Testis (tissue), 3 donors: ENCODE data around the gene DPPA2. TPM values are rescaled to one million over a fixed set of nuclear protein-coding genes. Genes with fewer than 3 reads are reported as not detected.

ENCODE experiments used
- DNase-seq: peaks from one replicate; pipeline ENCODE4 v3.0.0-alpha.2; 2019
- H3K27ac ChIP-seq, 2 donors: fragments of 200-600 bp; sonication (generic); one replicate each; pipeline ENCODE4 v1.5.1; 2019
- H3K27me3 ChIP-seq: fragments of 200-600 bp; sonication (generic); one replicate; pipeline ENCODE4 v1.5.1; 2019
- H3K36me3 ChIP-seq: fragments of 200-600 bp; sonication (generic); one replicate; pipeline ENCODE4 v1.5.1; 2017; ENCODE audit warnings: low read depth; ENCODE audit errors: missing control alignments
- H3K4me1 ChIP-seq: fragments of 200-600 bp; sonication (generic); one replicate; pipeline ENCODE4 v1.5.1; 2019
- H3K4me3 ChIP-seq, 2 donors: fragments of 200-600 bp; sonication (generic); one replicate each; pipeline ENCODE4 v1.5.1; 2017 to 2019
- H3K9me3 ChIP-seq: fragments of 200-600 bp; sonication (generic); one replicate; pipeline ENCODE4 v1.5.1; 2017
- CTCF ChIP-seq, 3 experiments: fragments of 450-650 bp in 2 of 3; fragments of 200-600 bp in 1 of 3; sonication (generic) in 1 of 3; IDR thresholded peaks; one replicate each; pipeline ENCODE4 v1.5.1; 2016 to 2019; ENCODE audit warnings: antibody characterized with exemption in 3 of 3, mild to moderate bottlenecking in 2 of 3, moderate library complexity in 1 of 3
- POLR2A ChIP-seq: fragments of 450-650 bp; IDR thresholded peaks from one replicate; pipeline ENCODE4 v1.6.1; 2017; ENCODE audit warnings: antibody characterized with exemption, mild to moderate bottlenecking, moderate library complexity
- whole genome bisulfite sequencing, 2 donors: methylation state at CpG; one replicate each; pipeline ENCODE4 v1.1.5; 2018; 5-methylcytosine and 5-hydroxymethylcytosine counted together
- intact Hi-C: fragments of 100-400 bp; cut with DNase I; formaldehyde crosslinking; loops from one replicate; pipeline ENCODE4 v1.15.1; 2023; ENCODE audit warnings: low total_unique reads
- polyA plus RNA-seq: library from polyadenylated mRNA; stranded (reverse); fragments of 350-450 nt; fragmentation: Illumina TruSeq; extraction: RNeasy Lipid Tissue Mini Kit (QIAGEN cat#74804); gene quantifications from one replicate; pipeline ENCODE4 v1.2.3, GENCODE V29; 2014; ENCODE audit warnings: low read depth, low replicate concordance; ENCODE audit not compliant: insufficient read depth
- total RNA-seq, 2 donors: library from RNA; depleted of rRNA; stranded (reverse); fragments of >200 nt; gene quantifications; one replicate each; pipeline ENCODE4 v1.2.3, GENCODE V29; 2016

The DPPA2 gene
- total and polyA plus RNA-seq, 3 donors from 2014 or later = 4.9 to 10.2 (median 6.6) TPM

GRCh38 chr3:109270779-109271178, 45.5 kb downstream of the DPPA2 start:
- Histone ChIP-seq H3K4me1 (no peaks in the 10 kb centered on the region), H3K9me3 (no peaks in the 10 kb centered on the region), H3K36me3 (no peaks in the 10 kb centered on the region), H3K27ac (no peak overlapping the region), H3K4me3 (no peak overlapping the region), H3K27me3 (no peaks in the 10 kb centered on the region)
- no peak for DNase-seq
- TF ChIP-seq CTCF (IDR thresholded peaks at IDR 0.05) (no peak), POLR2A (no peak)
- WGBS, 2 donors = 83 to 91% methylated on average over 6 to 7 of the region's 7 CpGs
- intact Hi-C loops = no loop called here

- Histone ChIP-seq H3K27me3 (no peaks in the 10 kb centered on the region), H3K4me1 (no peaks in the 10 kb centered on the region), H3K27ac (no peak overlapping the region), H3K9me3 (no peaks in the 10 kb centered on the region), H3K4me3 (no peak overlapping the region), H3K36me3 (no peaks in the 10 kb centered on the region)
- DNase-seq = no peak
- WGBS, 2 donors = 89% methylated on average over 6 of the region's 6 CpGs
- TF ChIP-seq CTCF (IDR thresholded peaks at IDR 0.05) (no peak), POLR2A (no peak)
- intact Hi-C loops = no loop called here
Observed at GRCh38 chr3:109269577-109270275, 46.6 kb downstream of the DPPA2 start.

- TF ChIP-seq POLR2A (no peak), CTCF (IDR thresholded peaks at IDR 0.05) (no peak)
- H3K4me3 ChIP-seq = no peak overlapping the region
- H3K36me3 ChIP-seq = no peaks in the 10 kb centered on the region
- 94 to 100% methylated on average over 1 of the region's 1 CpG for WGBS, 2 donors
- H3K27me3 ChIP-seq = no peaks in the 10 kb centered on the region
- no peak for DNase-seq
- no peaks in the 10 kb centered on the region for H3K4me1 ChIP-seq
- H3K9me3 ChIP-seq = no peaks in the 10 kb centered on the region
- H3K27ac ChIP-seq = no peak overlapping the region
- intact Hi-C loops = no loop called here
Observed at GRCh38 chr3:109268181-109268580, 48.1 kb downstream of the DPPA2 start.

GRCh38 chr3:109265295-109265694, 51.0 kb downstream of the DPPA2 start:
- Histone ChIP-seq H3K9me3 (no peaks in the 10 kb centered on the region), H3K27me3 (no peaks in the 10 kb centered on the region), H3K36me3 (no peaks in the 10 kb centered on the region), H3K4me3 (no peak overlapping the region), H3K4me1 (no peaks in the 10 kb centered on the region), H3K27ac (no peak overlapping the region)
- TF ChIP-seq POLR2A = no peak
- no peak for TF ChIP-seq CTCF (IDR thresholded peaks at IDR 0.05)
- WGBS, 2 donors = 49 to 53% methylated on average over 2 of the region's 2 CpGs
- intact Hi-C loops = no loop called here
- no peak for DNase-seq

GRCh38 chr3:109257269-109257668, 59.0 kb downstream of the DPPA2 start:
- Histone ChIP-seq H3K27ac (no peak overlapping the region), H3K4me1 (no peaks in the 10 kb centered on the region), H3K9me3 (no peaks in the 10 kb centered on the region), H3K4me3 (no peak overlapping the region), H3K36me3 (no peaks in the 10 kb centered on the region), H3K27me3 (no peaks in the 10 kb centered on the region)
- WGBS, 2 donors = 26 to 51% methylated on average over 2 of the region's 2 CpGs
- TF ChIP-seq CTCF (IDR thresholded peaks at IDR 0.05) = no peak
- no peak for TF ChIP-seq POLR2A
- intact Hi-C loops = no loop called here
- DNase-seq = no peak
